ENCODE data around the gene ATP2C2.

ATP2C2 gene

DNA sequence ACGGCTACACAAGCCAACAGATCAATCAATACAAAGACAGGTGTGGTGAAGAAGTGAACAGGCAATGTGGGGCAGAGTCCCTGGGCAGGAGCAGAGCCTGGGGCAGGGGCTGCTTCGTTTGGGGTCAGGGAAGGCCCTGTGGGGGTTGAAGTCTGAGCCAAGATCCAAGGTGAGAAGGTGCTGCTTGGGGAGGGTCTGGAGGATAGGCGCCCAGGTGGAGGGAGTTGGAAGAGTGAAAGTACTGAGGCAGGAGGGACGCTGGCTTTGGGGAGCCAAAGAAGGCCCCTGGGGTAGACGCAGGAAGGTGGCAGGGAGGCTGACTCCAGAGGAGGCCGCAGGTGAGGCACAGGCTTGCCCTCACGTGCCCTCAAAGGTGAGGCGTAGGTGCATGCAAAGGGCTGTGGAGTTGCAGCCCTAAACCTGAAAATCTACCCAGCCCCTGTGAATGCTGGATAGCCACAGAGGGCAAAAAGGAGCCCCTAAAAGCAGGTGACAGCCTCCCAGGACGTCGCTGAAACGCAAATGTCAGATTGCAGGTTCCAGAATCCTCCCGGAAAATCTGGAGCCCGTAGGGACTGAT lies 40.3 kb upstream of the ATP2C2 start:
- Histone ChIP-seq H3K36me3 (ENCODE audit: control insufficient read depth in 2 of 2, insufficient read depth in 1 of 2, low read length in 2 of 2) (no peaks in the 10 kb centered on the region), H3K9me3 (ENCODE audit: control insufficient read depth, insufficient read depth, low read depth, low read length) (no peaks in the 10 kb centered on the region), H3K4me1 (ENCODE audit: control insufficient read depth, insufficient read depth, low read length) (no peaks in the 10 kb centered on the region), H3K4me3 (ENCODE audit: low read depth, low read length) (no peak overlapping the region), H3K27ac (ENCODE audit: extremely low read depth, low read depth, low read length) (no peak overlapping the region)
- ChIA-PET POLR2A (no interaction called here), CTCF (no interaction called here)
- TF ChIP-seq SETDB1 (IDR thresholded peaks at IDR 0.05; ENCODE audit: insufficient read length, low read length) (no peak), ZNF48 (tag by site-specific recombination; IDR thresholded peaks at IDR 0.05) (no peak), ZNF785 (tag by site-specific recombination; IDR thresholded peaks at IDR 0.05) (no peak), PRDM2 (tag by site-specific recombination; IDR thresholded peaks at IDR 0.05; ENCODE audit: borderline replicate concordance) (no peak), OSR2 (tag by site-specific recombination; IDR thresholded peaks at IDR 0.05) (no peak), ZSCAN5A (tag by site-specific recombination; IDR thresholded peaks at IDR 0.05) (no peak), ZSCAN30 (tag by site-specific recombination; IDR thresholded peaks at IDR 0.05) (no peak)

DNA sequence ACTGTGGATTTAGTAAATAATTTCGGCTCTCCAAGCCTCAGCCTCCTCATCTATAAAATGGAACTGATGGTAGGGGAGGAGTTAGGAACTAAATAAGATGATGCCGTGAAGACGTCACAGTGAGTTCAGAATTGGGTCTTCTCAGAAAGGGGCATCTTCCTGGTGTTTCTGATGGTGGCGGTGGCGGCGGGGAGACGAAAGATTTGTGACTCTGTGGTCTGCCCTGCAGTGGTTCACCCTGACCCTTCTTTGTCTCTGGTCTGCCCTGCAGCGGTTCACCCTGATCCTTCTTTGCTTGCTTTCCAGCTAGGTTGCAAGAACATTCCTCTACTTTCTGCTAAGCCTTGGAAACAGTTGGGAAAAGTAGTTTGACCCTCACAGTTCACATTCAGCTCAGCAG lies 39.3 kb upstream of the ATP2C2 start:
- H3K27ac ChIP-seq (ENCODE audit: extremely low read depth, low read depth, low read length) = no peak overlapping the region
- ChIA-PET POLR2A (no interaction called here), CTCF (interaction anchor here (0.6 to 0.7 kb wide), 2 partner anchors 51 to 760 kb away, joined by 4 to 5 read pairs; no protein-coding TSS in a partner anchor)
- H3K36me3 ChIP-seq (ENCODE audit: control insufficient read depth in 2 of 2, insufficient read depth in 1 of 2, low read length in 2 of 2) = no peaks in the 10 kb centered on the region
- H3K4me3 ChIP-seq (ENCODE audit: low read depth, low read length) = no peak overlapping the region
- H3K9me3 ChIP-seq (ENCODE audit: control insufficient read depth, insufficient read depth, low read depth, low read length) = no peaks in the 10 kb centered on the region
- no peaks in the 10 kb centered on the region for H3K4me1 ChIP-seq (ENCODE audit: control insufficient read depth, insufficient read depth, low read length)
- TF ChIP-seq KLF7 (tag by site-specific recombination; IDR thresholded peaks at IDR 0.05; ENCODE audit: borderline replicate concordance) (no peak), ZBTB48 (tag by site-specific recombination; IDR thresholded peaks at IDR 0.05) (no peak), ZBTB8A (tag by site-specific recombination; IDR thresholded peaks at IDR 0.05) (no peak), ZNF571 (tag by site-specific recombination; IDR thresholded peaks at IDR 0.05) (no peak)

DNA sequence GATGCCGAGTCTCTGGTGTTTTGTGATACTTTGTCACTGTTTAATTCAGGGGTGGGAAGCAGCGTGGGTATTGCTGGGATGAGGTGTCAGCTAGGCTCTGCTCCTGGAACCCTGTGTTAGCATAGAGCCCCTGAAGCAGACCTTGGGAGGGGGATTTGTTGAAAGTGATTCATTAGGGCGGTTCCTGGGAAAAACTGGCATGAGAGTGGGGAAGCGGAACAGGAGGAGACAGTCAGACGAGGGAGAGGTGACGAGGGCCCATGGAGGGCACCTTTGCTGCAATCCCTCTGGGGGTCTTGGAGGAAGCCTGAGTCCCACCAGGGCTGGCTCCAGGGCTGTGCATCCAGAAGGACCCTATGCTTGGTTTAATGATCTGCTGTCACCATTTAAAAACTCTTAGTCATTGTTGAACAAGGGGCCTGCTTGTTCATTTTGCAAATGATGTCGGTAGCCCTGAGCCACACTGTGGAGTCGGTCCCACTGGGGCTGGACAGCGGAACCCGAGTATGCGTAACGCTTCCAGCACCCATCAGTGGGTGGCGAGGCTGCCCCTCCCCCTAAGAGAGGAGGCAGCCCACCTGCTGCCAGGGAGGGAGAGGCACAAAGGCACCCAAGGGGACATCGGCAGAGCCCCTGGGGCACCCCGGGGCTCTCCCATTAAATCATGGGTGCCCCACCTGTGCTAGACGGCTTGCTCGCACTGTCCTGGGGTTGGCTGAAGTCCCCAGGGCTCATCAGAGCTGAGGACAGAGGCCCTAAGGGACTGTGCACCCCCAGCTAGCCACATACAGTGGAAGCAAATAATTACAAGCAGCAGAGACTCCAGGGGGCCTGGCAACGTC lies 38.3 kb upstream of the ATP2C2 start:
- H3K4me1 ChIP-seq (ENCODE audit: control insufficient read depth, insufficient read depth, low read length) = no peaks in the 10 kb centered on the region
- ChIA-PET POLR2A (no interaction called here), CTCF (interaction anchor here (0.7 to 1.0 kb wide), 2 partner anchors 53 to 687 kb away, joined by 3 read pairs; no protein-coding TSS in a partner anchor)
- H3K27ac ChIP-seq (ENCODE audit: extremely low read depth, low read depth, low read length) = no peak overlapping the region
- TF ChIP-seq ZIC2 (tag by site-specific recombination; IDR thresholded peaks at IDR 0.05) (peak; percentile 59), BCL11A (tag by site-specific recombination; IDR thresholded peaks at IDR 0.05; ENCODE audit: low read depth) (no peak)
- H3K9me3 ChIP-seq (ENCODE audit: control insufficient read depth, insufficient read depth, low read depth, low read length) = no peaks in the 10 kb centered on the region
- H3K36me3 ChIP-seq (ENCODE audit: control insufficient read depth in 2 of 2, insufficient read depth in 1 of 2, low read length in 2 of 2) = no peaks in the 10 kb centered on the region
- H3K4me3 ChIP-seq (ENCODE audit: low read depth, low read length) = no peak overlapping the region

Measured in HEK293 (cell line).